Endometrium (tissue), 2 donors: Measurements from ENCODE around the gene HTR3B.
"Not testable (repeated sequence)": the region's sequence is repeated elsewhere in the genome, so short reads cannot be mapped to it uniquely, and the experiment has no call there.

Experiments
- FAIRE-seq: peaks from 2 replicates; lab custom pipeline; 2012; peaks lifted over from hg19 to GRCh38; lab: Jason Lieb, UNC
- donor health status: control.
- donor health status: control.

HTR3B gene, protein sequence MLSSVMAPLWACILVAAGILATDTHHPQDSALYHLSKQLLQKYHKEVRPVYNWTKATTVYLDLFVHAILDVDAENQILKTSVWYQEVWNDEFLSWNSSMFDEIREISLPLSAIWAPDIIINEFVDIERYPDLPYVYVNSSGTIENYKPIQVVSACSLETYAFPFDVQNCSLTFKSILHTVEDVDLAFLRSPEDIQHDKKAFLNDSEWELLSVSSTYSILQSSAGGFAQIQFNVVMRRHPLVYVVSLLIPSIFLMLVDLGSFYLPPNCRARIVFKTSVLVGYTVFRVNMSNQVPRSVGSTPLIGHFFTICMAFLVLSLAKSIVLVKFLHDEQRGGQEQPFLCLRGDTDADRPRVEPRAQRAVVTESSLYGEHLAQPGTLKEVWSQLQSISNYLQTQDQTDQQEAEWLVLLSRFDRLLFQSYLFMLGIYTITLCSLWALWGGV

DNA sequence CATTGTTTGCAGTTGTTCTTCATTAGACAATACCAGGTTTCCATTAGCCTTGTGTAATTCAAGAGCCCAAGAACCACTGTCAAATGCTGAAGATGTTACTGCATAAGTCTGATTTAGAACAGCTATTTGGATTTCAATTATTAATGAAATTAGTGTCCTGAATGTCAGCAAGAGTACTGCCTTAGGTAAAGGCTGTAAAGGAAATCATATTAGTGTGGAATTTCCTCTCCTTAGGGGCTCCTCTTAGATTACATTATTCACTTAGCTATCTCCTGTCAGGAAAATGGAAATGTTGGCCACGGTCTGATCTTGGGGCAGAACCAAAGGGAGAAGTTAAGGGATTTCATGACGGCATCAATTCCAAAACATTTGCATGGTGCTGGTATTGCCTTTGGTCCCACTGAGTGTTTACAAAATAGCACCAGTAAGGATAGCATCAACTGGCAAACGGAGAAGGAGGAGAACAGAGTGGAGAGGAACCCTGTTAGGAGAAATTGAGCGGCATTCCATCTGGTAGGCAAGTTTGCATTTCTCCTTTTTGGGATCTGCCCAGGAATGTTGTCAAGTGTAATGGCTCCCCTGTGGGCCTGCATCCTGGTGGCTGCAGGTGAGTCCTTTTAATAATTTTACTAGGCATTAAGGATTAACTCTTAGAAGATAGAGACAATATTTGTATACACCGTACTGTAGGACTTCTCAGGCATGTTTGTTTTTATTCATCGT lies at the start of gene HTR3B:
HTR3B (plus strand) TSS at position 418 of the 723 bp plus-strand sequence; CDS start at position 556, 138 bp downstream.
- no peak for FAIRE-seq

DNA sequence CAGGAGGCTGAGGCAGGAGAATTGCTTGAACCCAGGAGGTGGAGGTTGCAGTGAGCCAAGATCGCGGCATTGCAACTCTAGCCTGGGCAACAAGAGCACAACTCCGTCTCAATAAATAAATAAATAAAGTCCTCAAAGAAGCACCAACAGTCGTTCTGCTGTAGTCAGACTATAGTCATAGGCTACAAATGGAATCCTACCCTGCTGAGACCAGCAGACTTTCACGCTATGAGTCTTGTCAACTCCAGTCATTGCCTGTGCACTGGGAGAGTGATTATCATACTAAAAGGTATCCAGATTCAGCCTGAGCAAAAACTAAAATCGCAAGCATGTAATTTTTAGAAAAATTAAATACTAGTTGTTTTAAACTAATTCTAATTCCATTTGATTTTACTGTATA lies 48.8 kb upstream of the HTR3B start:
- no peak for FAIRE-seq

GRCh38 chr11:113856966-113857759 lies 47.4 kb upstream of the HTR3B start:
- no peak for FAIRE-seq

DNA sequence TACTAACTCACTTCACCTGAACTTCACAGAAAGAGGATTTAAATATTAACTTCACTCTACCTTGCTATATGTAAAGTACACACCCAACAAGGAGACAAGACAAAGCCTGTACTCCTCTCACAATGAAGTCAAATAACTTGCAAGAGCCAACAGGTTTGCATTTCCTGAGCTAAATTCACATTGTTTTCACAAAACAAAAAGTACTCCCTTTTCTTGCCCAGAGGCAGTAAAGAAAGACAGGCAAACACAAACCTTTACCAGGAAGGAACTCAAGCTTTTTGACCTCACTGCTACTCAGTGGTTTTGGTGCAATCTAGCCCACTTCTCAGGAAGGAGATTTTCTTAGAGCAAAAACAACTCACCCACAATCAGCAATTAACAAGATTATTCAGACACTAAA lies 44.9 kb upstream of the HTR3B start:
- FAIRE-seq = no peak

DNA sequence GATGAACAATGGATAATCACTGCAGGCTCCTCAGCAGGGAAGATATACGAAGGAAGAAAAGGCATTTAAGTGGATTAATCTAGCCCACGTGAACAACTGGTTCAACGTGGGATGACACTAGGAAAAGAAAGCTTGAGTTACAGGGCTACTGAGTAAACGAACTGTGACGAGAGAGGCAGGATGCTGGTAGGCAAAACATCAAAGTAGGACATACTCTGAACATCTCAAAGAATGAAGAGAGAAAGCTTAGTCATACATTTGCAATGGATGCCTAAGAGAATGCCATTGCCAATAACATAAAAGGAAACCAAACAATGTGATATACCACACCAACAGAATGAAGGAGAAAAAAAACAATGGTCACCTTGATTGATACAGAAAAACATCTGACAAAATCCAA lies 42.2 kb upstream of the HTR3B start:
- FAIRE-seq = no peak

- no peak for FAIRE-seq
Measured at GRCh38 chr11:113864410-113864809, 40.2 kb upstream of the HTR3B start.

DNA sequence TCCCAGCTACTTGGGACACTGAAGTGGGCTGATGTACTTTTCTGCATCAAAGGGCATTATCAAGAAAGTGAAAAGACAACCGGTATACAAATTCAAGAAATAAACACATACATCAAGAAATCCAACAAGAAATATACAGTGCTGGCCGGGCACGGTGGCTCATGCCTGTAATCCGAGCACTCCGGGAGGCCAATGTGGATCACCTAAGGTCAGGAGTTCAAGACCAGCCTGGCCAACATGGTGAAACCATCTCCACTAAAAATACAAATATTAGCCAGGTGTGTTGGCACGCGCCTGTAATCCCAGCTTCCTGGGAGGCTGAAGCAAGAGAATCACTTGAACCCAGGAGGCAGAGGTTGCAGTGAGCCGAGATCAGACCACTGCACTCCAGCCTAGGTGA lies 38.7 kb upstream of the HTR3B start:
- no peak for FAIRE-seq

DNA sequence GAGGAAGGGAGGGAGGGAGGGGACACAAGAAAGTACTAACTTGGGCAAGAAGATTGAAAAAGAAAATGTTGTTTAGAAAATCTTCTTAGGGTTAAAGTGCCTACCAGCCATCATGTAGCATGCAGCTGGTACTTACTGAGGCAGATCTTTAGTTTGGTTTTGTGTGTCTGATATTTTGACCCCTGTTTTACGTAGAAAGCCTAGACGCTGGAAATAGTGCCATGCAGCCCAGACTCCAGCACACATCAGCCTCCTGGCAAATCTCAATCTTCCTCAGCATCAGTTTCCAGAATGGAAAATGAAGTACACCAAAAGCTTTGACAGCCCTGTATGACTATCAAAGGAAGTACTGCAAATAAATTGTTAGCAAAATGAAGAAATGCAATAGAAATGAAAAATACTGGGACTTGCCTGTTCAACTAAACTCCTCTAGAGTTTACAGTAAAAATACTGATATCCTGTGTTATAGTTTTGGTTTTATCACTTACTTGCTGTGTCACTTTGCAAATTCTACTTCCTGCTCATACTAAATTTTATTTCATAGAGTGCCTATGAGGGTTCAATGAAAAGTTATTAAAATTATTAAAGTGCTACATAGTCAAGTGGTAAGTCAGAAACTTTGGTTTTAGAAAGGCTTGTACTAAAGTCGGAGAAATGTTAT lies 36.6 kb upstream of the HTR3B start:
- no peak for FAIRE-seq

GRCh38 chr11:113871336-113871735 lies 33.3 kb upstream of the HTR3B start:
- FAIRE-seq = no peak

DNA sequence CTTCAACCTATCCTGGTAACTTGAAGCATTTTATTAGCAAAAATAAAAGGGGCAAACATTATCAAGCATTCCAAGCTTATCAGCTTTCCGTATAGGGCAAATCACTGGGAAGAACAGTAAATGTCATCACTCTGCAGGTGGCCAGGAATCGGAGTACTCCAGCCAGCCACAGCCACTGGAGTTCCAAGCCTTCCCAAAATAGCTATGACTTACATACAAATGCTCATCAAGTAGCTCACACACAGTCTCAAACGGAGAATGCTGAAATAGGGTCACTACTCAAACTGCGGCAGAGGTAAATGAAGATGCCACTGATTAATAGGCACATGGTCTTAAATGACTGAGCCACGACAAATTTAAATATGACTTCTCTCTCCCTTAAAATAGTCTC lies 31.4 kb upstream of the HTR3B start:
- no peak for FAIRE-seq

DNA sequence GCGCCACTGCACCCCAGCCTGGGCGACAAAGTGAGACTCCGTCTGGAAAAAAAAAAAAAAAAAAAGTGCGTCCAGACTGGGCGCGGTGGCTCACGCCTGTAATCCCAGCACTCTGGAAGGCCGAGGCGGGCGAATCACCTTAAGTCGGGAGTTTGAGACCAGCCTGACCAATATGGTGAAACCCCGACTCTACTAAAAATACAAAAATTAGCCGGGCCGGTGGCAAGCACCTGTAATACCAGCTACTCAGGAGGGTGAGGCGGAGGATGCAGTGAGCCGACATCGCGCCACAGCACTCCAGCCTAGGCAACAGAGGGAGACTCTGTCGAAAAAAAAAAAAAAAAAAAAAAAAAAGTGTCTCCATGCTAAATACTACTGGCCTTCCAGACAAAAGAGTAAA lies 30.5 kb upstream of the HTR3B start:
- no peak for FAIRE-seq

DNA sequence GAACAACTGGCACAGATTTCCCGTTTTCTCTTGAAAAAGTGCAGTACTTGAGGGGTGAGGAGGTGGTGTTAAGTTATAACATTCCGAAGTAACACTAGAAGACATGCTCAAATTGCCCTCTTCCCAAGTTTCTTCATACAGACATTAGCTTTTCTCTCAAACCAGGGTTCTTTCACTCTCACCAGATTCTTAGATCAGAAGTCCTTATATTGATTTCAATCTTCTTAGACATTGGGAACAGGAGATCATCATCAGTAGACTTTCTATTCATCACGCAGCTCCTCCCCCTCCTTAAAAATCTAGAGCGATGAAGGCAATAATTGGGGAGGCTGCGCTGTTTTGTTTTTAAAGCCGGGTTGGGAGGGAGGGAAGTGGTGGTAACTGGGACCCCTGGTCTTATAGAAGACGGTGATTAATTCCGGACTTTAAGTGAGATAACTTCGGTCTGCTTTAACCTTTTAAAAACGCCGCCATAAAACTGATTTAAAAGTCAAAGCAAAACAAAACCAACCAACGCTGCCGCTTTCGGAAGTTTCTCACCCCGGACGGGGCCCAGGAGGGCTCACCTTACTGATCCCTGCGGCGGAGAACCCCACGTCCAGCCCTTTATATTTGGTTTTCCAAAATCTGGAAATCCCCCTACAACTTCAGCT lies 29.9 kb upstream of the HTR3B start:
- FAIRE-seq = no peak

DNA sequence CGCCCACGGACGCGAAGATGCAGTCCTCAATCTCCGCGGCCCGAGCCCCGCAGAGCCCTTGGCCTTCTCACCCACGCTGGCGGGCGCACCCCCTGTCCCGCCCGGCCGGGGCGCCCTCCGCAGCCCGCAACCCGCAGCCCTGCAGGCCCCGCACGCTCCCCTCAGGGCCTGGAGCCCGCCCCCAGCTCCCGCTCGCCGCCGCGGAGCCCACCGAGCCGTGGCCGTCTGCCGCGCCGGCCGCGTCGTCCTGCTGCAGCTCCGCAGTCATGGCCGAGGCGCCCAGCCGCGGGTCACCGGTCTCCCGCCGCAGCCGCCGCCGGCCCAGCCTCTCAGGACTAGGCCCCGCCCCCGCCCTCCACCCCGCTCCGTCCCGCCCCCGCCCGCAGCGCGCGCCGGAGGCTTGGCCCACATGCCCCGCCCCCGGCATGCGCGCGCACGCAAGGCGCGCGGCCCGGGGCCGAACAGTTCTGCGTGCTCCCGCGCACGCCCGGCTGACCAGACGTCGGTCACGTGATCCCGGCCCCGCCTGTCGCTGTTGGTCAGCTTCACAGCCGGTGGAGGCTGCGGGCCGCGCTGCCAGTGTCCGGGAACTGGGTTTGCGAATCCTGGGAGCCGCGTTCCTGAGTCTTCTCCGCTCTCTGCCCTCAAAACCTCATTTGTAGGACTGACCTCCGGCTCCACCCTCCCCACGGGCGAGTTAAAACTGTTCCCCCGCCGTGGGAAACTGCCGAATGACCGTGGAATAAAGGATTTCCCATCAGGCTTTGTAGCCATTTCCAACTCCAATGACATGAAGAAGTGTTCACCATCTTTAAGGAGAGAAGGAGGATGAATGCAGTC lies 29.1 kb upstream of the HTR3B start, which contains the start of gene USP28:
USP28 (minus strand) TSS at position 339 of the 840 bp plus-strand sequence; CDS start at position 268, 71 bp downstream.
- FAIRE-seq = no peak

DNA sequence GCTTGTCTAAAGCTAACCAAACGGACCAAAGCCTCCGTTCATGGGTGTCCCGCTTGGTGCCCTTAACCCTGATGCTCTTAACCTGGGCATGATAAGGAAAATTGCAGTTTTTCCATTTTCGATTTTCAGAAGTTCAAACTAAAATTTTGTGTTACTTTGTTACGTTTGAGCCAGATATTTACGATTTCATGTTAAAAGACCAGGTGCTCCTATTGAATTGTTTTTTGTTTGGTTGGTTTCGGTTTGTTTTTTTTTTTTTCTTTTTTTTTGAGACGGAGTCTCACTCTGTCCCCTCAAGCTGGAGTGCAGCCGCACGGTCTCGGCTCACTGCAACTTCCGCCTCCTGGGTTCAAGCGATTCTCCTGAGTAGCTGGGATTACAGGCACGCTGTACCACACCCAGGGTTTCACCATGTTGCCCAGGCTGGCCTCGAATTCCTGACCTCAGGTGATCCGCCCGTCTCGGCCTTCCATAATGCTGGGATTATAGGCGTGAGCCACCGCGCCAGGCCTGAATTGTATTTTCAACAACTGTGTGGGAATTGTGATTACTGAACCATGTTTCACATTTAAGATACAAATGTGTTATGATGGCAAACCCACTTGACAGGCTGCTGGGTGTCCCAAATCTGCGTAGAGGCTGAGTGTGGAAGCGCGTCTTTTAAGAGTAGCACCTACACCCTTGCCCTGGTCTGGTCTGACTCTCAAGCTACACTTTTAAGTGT lies 28.4 kb upstream of the HTR3B start:
- FAIRE-seq = no peak

DNA sequence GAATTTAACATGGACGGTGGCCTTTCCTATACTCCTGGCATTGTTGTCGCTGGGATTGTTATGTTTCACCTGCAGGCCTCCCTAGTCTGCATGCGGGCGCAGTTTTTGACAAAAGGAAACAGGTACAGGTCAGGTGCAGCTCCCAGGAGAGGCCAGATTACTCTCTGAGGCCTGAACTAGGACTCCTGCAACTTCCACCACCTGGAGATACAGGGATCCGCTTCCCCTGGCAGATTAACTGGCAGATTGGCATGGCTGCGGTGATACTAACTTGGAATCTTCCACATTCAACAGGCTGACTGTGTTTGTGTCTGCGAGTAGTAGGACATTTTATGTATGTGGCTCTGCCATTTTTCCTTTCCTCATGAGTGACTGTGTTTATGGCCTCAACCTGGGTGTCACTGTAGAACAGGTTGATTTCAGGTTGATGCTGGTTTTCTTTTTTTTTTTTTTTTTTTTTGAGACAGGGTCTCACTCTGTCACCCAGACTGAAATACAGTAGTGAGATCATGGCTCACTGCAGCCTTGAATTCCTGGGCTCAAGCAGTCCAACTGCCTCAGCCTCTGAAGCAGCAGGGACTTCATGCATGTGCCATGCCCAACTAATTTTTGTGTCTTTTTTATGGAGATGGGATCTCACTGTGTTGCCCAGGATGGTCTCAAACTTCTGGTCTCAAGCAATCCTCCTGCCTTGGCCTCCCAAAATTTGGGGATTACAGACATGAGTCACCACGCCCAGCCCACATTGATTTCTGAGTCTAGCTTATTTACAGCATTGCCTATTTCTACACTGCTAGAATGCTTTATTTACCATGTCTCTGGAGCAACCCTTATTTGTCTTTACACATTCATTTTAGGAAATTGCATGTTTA lies 27.6 kb upstream of the HTR3B start:
- no peak for FAIRE-seq

DNA sequence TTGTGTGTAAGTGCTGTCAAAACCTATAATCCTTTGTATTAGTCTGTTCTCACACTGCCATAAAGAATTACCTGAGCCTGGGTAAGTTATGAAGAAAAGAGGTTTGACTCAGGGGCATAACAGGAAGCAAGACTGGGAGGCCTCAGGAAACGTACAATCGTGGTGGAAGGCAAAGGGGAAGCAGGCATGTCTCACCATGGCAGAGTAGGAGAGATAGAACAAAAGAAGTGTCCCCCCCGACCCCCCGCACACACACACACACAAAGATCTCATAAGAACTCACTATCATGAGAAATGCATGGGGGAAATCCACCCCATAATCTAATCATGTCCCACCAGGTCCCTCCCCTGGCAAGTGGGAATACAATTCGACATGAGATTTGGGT lies 26.9 kb upstream of the HTR3B start:
- no peak for FAIRE-seq

GRCh38 chr11:113879446-113879845 lies 25.1 kb upstream of the HTR3B start:
- not testable (repeated sequence) for FAIRE-seq

DNA sequence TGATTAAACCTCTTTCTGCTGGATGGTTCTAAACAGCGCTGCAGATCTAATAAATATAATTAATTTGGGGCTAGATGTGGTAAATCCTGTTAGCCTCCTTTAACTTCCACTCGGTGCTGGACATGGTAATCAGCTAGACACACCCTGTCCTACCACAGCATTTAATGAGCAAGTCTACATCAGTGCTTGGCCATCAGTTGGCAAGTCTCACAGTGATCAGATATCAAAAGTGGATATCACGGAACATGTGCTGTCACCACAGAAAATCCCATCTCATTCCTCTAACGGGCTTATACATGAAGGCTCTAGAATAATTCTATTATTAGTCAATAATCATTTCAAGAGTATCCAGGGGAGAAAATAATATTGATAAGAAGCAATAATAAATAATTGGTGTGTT lies 23.6 kb upstream of the HTR3B start:
- FAIRE-seq = no peak

DNA sequence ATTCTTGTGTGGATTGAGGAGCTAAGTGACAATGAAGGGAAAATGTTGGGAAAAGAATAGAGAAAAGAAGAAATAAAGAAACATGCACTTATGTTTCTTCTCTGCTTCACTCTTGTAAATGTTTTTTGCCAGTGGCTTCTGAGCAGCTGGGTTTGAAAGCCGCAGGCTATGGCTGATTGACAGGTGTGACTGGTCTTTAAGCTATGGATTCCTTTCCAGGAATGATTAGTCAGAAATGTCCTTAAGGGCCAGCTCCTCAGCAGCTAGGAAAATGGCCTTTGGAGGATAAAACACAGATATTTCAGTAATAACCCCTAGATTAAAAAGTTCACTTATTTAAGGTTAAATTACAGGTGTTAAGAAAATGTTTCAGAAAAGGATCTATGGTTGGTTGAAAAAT lies 22.7 kb upstream of the HTR3B start:
- FAIRE-seq = no peak
